Measurements from ENCODE around the gene MSANTD2.

- no peak for TF ChIP-seq EZH2 (IDR thresholded peaks at IDR 0.05; ENCODE audit: borderline replicate concordance, low read depth, low read length)
- no peak for TF ChIP-seq CREB3L1 (IDR thresholded peaks at IDR 0.05; ENCODE audit: borderline replicate concordance, low read depth)
- TF ChIP-seq POLR2A (conservative IDR thresholded peaks at IDR 0.05), result no peak
- no peak for TF ChIP-seq PCBP2 (IDR thresholded peaks at IDR 0.05; ENCODE audit: low read depth, low read length, poor library complexity, severe bottlenecking)
- TF ChIP-seq, protein P1, sequence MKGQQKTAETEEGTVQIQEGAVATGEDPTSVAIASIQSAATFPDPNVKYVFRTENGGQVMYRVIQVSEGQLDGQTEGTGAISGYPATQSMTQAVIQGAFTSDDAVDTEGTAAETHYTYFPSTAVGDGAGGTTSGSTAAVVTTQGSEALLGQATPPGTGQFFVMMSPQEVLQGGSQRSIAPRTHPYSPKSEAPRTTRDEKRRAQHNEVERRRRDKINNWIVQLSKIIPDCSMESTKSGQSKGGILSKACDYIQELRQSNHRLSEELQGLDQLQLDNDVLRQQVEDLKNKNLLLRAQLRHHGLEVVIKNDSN (CRISPR knock-in tag; IDR thresholded peaks at IDR 0.05), result no peak
- TF ChIP-seq ATF2 (CRISPR knock-in tag; IDR thresholded peaks at IDR 0.05), result no peak
- no peak for TF ChIP-seq GATAD2A (IDR thresholded peaks at IDR 0.05)
- no peak for TF ChIP-seq SMARCE1 (IDR thresholded peaks at IDR 0.05)
- TF ChIP-seq HEY1 (CRISPR knock-in tag; IDR thresholded peaks at IDR 0.05; ENCODE audit: borderline replicate concordance), result no peak
- TF ChIP-seq TBP (optimal IDR thresholded peaks at IDR 0.05; ENCODE audit: low read depth, low read length), result no peak
- TF ChIP-seq HDAC8 (tag; IDR thresholded peaks at IDR 0.05), result no peak
- no peak for TF ChIP-seq ZBTB43 (CRISPR knock-in tag; IDR thresholded peaks at IDR 0.05)
- TF ChIP-seq EP300 (IDR thresholded peaks at IDR 0.05; ENCODE audit: low read length), result no peak
Observed at GRCh38 chr11:124746621-124747243, 53.5 kb downstream of the MSANTD2 start.
